Activated T-helper 1 cell treated with anti-CD3 and anti-CD28 coated beads, Interleukin-12 subunit alpha, Interleukin-12 subunit beta, Interleukin-2, Interleukin-4 antibody, amounts not matched to agents 30 ng/mL and 10 ng/mL and 1 ng/mL, durations not matched to agents 14 hours and 24 hours and 36 hours (primary cell): ENCODE results near the gene NANOS3. TPM values are rescaled to one million over a fixed set of nuclear protein-coding genes. Genes with fewer than 3 reads are reported as not detected.
A peak's percentile ranks its signal among the peaks of the same experiment; 100 is the strongest.

ENCODE experiments used
- DNase-seq: peaks from one replicate; pipeline ENCODE4 v3.0.0; 2021; ENCODE audit warnings: low spot score
- H3K27ac Mint-ChIP-seq: one replicate; pipeline ENCODE4 v1.8.0; 2021; ENCODE audit warnings: mild to moderate bottlenecking, mixed read lengths
- H3K27me3 Mint-ChIP-seq: one replicate; pipeline ENCODE4 v1.8.0; 2022; ENCODE audit warnings: mild to moderate bottlenecking, moderate library complexity, mixed read lengths; ENCODE audit not compliant: insufficient read depth
- H3K36me3 Mint-ChIP-seq: one replicate; pipeline ENCODE4 v1.8.0; 2021; ENCODE audit warnings: low read depth, mixed read lengths
- H3K4me1 Mint-ChIP-seq: one replicate; pipeline ENCODE4 v1.8.0; 2021; ENCODE audit warnings: low read depth, mixed read lengths
- H3K4me3 Mint-ChIP-seq: one replicate; pipeline ENCODE4 v1.8.0; 2021; ENCODE audit warnings: mild to moderate bottlenecking, moderate library complexity, mixed read lengths
- H3K9me3 Mint-ChIP-seq: one replicate; pipeline ENCODE4 v1.8.0; 2021; ENCODE audit warnings: mixed read lengths
- intact Hi-C: fragments of 100-400 bp; cut with micrococcal nuclease; formaldehyde crosslinking; loops from one replicate; pipeline ENCODE4 v1.15.1; 2024
- total RNA-seq: library from RNA; stranded (reverse); gene quantifications from 2 replicates; pipeline ENCODE4 v1.2.3, GENCODE V29; 2022

The NANOS3 gene
- total RNA-seq, 1 donor from 2014 or later = 3.1 TPM

DNA sequence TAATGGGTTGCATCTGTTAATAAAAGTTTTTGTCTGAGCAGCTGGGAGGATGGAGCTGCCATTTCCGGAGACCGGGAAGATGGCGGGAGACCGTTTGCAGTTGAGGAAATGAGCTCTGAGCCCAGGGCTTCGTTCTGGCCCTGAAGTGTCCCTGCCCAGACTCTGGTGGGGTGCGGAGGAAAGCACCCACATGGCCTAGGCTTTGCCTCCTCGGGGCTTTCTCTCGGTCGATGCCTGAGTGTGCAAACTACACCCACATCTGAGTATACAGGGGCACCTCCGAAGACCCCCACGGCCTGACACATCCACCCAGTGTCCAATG lies 15.6 kb upstream of the NANOS3 start:
- peaks cover 46% of the 10 kb centered on the region for H3K4me1 Mint-ChIP-seq
- H3K4me3 Mint-ChIP-seq = peak overlapping the region; percentile 96
- no peak for DNase-seq
- intact Hi-C loops = loop anchor here (1.0 to 5.0 kb wide), 3 partner anchors 11 to 584 kb away; no protein-coding TSS in a partner anchor
- H3K36me3 Mint-ChIP-seq = peaks cover 4% of the 10 kb centered on the region
- no peaks in the 10 kb centered on the region for H3K9me3 Mint-ChIP-seq
- H3K27ac Mint-ChIP-seq = peak overlapping the region; percentile 98
- H3K27me3 Mint-ChIP-seq = peaks cover 16% of the 10 kb centered on the region

DNA sequence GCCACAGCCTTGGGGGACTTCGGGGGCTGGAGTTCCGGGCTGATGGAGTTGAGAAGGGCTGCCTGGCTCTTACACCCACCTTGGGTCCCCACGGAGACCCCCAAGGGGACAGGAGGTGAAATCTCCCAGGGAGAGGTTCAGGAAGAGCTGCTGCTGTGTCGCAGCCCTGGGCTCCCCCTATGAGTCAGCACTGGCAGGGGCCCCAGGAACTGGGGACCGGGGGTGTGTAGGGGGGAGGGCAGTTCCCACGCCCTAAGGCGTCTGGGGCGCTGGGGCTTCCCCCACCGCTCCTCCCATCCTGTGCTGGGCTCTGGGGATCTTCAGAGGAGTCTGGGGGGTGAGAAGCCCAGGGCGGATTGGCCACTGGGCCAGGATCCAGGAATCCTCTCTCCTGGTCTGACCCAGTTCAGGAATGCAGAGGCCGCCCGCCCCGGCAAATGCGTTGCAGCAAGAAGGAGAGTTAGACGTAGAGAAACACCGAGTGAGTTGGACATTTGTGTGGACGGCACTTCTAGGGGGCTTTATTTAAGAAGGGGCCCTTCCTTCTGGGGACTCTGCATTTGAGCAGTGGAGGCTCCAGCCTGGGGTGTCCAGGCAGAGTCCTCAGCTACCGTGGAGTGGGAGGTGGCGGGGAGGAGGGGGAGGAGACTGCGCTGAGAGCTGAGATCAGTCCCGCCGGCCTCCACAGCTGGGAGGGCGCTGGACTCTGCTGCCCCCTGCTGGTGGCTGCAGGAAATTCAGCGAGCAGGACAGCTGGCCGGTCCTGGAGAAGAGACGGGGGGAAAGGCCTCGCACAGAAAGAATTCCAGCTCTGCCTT lies 15.0 kb upstream of the NANOS3 start:
- peak overlapping the region; percentile 96 for H3K4me3 Mint-ChIP-seq

DNA sequence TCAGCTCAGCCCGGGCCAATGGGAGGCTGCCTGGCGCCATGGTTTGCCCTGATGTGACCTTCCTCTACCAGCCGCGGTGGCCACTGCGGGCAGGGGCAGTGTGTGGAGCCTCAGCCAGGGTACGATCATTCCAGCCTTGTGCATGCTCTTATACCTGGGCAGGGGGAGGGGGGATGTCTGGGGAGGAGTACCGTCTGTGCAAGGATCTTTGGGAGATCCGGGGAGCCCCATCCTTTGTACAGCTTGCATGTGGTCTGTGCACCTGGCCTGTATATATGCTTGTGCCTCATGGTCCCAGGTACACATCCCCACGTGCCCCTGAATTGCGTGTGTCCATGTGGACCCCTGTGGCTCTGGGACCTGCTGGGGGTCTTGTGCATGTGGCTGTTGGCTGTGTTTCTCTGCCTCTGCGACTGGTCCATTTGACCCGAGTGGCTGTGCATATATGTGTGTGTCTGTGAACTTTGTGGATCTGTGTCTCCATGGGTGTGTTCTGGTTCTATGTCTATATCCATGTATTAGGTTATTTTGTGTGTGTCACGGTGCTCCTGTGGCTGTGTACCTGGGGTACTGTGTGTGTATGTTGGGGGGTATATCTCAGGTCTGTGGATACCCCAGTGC lies 12.8 kb upstream of the NANOS3 start:
- Mint-ChIP-seq H3K27me3 (peaks cover 28% of the 10 kb centered on the region), H3K27ac (peak overlapping the region; percentile 36), H3K9me3 (no peaks in the 10 kb centered on the region), H3K36me3 (peaks cover 5% of the 10 kb centered on the region), H3K4me3 (peak overlapping the region; percentile 81), H3K4me1 (peaks cover 49% of the 10 kb centered on the region)
- no peak for DNase-seq
- intact Hi-C loops = loop anchor here (5.0 kb wide), 2 partner anchors 132 to 587 kb away; no protein-coding TSS in a partner anchor

More for the DNA sequence above, 15.0 kb upstream of the NANOS3 start:
- DNase-seq = peak; percentile 82
- Mint-ChIP-seq H3K27me3 (peaks cover 22% of the 10 kb centered on the region), H3K36me3 (peaks cover 5% of the 10 kb centered on the region), H3K9me3 (no peaks in the 10 kb centered on the region), H3K4me1 (peaks cover 49% of the 10 kb centered on the region), H3K27ac (peak overlapping the region; percentile 98)
- intact Hi-C loops = loop anchor here (1.0 to 5.0 kb wide), 8 partner anchors 12 to 585 kb away; partner anchors contain the start of gene C19orf53

DNA sequence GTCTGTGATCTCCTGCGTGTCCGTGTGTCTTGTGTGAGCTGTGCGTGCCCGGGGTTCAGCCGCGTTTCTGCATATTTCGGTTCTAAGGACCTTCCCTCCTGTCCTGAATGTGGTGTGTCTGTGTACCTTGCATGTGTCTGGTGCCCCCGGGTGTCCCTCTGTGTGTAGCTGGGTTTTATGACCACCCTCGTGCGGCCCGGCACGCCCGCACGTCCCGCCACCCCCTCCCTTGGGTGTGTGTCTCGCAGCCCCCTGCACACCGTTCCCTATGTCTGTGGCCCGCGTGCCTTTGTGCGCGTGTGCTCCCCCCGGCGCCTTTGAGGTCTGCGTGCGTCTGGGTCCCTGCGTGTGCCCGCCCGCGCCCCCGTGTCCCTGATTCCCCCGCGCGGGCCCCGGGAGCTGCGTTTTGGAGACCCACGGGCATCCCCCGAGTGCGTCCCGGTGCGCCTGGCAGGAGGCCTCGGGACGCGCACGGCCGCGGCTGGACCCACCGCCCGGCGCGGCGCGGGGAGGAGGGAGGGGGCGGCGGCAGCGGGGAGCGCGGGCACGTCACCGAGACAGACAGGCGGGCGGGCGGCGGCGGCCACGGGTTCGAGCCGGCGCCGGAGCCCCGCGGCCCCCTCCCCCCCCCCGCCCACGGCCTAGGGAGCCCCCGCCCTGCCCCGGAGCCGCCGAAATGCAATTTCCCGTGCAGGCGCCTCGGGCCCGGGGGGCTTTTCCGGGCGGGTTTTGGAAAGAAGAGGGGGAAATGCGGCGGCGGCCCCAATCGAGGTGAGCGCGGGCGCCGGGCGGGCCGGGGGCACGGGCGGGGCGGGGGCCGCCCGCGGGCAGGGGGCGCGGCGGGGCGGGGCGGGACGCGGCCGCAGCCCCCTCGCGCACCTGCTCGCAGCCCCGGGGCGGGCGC lies 12.0 kb upstream of the NANOS3 start:
- Mint-ChIP-seq H3K9me3 (no peaks in the 10 kb centered on the region), H3K27ac (peak overlapping the region; percentile 33), H3K4me1 (peaks cover 42% of the 10 kb centered on the region), H3K27me3 (peaks cover 28% of the 10 kb centered on the region), H3K4me3 (peak overlapping the region; percentile 81), H3K36me3 (peaks cover 5% of the 10 kb centered on the region)
- no peak for DNase-seq
- intact Hi-C loops = loop anchor here (5.0 kb wide), 2 partner anchors 133 to 588 kb away; no protein-coding TSS in a partner anchor

DNA sequence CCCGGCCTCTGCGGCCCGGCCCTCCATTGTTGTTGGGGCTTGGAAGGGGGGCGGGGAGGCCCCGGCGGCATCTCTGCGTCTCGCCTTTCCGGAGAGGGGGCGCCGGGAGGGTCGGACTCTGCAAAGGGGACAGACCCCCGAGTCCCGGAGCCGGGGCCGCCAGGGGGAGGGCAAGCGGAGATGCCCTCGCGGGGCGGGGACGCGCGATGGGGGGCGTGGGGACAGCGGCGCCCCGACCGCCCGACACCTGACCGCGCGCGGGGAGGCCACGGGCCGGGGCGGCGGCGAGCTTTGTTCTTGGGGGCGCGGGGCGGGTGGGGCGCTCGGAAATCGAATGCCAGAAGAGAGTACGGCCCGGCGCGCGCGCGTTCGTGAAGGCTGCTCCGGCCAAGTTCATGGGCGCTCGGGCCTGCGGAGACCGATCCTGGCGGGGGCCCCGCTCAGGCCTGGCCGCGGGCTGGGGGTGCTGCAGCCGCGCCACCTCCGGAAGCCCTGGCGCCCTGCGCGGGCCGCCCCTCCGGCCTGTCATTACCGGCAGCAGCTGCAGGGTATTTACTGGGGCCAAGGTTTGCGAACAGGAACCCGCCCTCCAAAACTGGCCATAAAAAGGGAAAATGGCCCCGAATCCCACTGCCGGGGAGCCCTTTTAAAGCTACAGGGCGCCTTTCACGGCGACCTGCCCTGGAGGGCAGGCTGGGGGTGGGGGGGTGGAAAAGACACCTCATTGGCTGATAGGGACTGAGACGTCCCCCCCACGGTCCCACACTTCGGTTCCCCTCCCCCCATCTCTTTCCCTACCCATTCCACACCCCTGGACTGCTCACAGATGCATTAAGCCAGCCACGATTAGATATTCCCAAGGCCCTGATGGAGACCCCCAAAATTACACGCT lies 11.1 kb upstream of the NANOS3 start:
- H3K4me3 Mint-ChIP-seq = peak overlapping the region; percentile 83
- intact Hi-C loops = no loop called here
- H3K36me3 Mint-ChIP-seq = peaks cover 5% of the 10 kb centered on the region
- H3K27ac Mint-ChIP-seq = no peak overlapping the region
- H3K9me3 Mint-ChIP-seq = no peaks in the 10 kb centered on the region
- DNase-seq = no peak
- H3K4me1 Mint-ChIP-seq = peaks cover 39% of the 10 kb centered on the region
- peaks cover 28% of the 10 kb centered on the region for H3K27me3 Mint-ChIP-seq

DNA sequence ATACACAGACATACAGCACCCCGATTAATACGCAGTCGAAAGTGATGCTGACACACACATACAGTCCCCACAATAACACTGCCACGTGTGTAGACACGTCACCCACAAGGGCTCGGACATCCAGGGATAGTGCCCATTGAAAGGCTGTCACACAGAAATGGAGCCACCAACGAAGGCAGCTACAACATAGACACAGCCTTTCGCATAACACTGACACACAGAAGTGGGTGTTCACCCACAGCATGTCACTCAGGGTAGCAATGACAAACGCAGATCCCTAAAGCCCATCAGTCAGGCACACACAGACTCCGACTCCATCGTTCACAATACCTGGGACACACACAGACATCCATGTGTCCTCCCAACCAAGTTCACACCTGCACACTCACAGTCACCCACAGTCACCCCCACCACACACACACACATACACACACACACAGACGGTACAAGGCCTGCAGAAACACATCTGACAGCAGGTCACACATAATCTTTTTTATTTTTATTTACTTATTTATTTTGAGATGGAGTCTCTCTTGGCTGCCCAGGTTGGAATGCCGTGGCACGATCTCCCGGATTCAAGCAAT lies 10.4 kb upstream of the NANOS3 start:
- Mint-ChIP-seq H3K36me3 (peaks cover 5% of the 10 kb centered on the region), H3K27ac (no peak overlapping the region), H3K27me3 (peaks cover 34% of the 10 kb centered on the region), H3K4me1 (peaks cover 37% of the 10 kb centered on the region), H3K9me3 (no peaks in the 10 kb centered on the region), H3K4me3 (peak overlapping the region; percentile 83)
- DNase-seq = no peak
- intact Hi-C loops = no loop called here

DNA sequence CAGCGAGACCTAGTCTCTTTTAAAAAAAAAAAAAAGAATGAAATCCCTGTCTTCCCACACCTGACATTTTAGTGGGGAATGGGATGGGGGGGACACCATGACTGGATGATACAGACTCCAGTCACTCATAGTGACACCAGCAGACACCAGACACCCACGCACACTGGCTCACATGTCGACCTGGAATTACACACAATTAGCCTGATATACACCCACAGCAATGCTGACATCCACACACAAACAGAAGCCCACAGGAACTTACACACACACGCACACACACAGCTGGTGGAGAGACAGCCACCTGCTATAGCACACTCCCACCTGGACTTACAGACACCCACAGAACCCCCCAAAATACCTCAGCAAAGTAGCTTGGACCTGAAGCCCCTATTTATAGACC lies 8.3 kb upstream of the NANOS3 start:
- Mint-ChIP-seq H3K36me3 (peaks cover 5% of the 10 kb centered on the region), H3K4me1 (peaks cover 21% of the 10 kb centered on the region)
- intact Hi-C loops = no loop called here

DNA sequence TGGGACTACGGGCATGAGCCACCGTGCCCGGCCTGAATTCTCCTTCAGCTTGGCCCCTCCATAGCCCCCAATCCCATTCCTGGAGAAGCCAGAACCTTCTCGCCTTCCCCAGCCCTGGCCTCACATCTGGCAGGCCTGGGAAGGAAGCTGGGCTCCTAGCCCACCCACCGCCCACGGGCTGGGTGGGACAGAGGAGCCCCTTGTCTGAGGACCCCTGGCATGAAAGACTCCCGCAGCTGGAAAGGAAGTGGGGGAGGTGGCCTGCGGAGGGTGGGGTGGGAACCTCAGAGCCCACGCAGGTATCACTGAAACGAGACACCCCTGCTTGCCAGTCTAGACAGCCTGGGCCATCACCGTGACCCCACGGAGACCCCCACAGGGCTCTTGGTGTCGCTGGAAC lies 7.7 kb upstream of the NANOS3 start:
- no peaks in the 10 kb centered on the region for H3K9me3 Mint-ChIP-seq
- intact Hi-C loops = no loop called here
- H3K36me3 Mint-ChIP-seq = peaks cover 4% of the 10 kb centered on the region
- no peak for DNase-seq
- peaks cover 41% of the 10 kb centered on the region for H3K27me3 Mint-ChIP-seq
- no peak overlapping the region for H3K4me3 Mint-ChIP-seq
- no peak overlapping the region for H3K27ac Mint-ChIP-seq
- peaks cover 16% of the 10 kb centered on the region for H3K4me1 Mint-ChIP-seq

More for the DNA sequence above, 8.3 kb upstream of the NANOS3 start:
- DNase-seq = no peak
- Mint-ChIP-seq H3K27me3 (peaks cover 43% of the 10 kb centered on the region), H3K4me3 (no peak overlapping the region), H3K9me3 (no peaks in the 10 kb centered on the region), H3K27ac (no peak overlapping the region)

DNA sequence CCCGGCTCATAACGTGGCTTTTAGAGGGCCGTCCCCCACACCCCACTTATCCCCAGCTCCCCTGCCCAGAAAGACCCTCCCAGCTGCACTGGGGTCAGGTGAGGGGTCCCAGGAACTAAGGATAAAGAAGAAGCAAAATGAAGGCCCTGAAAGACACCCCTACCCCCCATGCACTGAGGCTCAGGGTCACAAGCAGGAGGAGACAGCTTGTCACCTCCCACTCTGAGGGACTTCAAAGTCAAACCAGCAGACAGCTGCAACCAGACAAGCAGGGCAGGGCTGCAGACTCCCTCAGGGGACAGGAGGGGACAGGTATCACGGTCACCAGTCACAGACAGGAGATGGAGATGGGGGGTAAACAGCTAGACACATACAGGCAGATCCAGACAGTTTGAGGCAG lies 6.1 kb upstream of the NANOS3 start:
- intact Hi-C loops = no loop called here
- peaks cover 11% of the 10 kb centered on the region for H3K4me1 Mint-ChIP-seq
- H3K27me3 Mint-ChIP-seq = peaks cover 44% of the 10 kb centered on the region
- DNase-seq = no peak
- H3K27ac Mint-ChIP-seq = no peak overlapping the region
- no peaks in the 10 kb centered on the region for H3K9me3 Mint-ChIP-seq
- H3K4me3 Mint-ChIP-seq = peak overlapping the region; percentile 53
- peaks cover 1% of the 10 kb centered on the region for H3K36me3 Mint-ChIP-seq

DNA sequence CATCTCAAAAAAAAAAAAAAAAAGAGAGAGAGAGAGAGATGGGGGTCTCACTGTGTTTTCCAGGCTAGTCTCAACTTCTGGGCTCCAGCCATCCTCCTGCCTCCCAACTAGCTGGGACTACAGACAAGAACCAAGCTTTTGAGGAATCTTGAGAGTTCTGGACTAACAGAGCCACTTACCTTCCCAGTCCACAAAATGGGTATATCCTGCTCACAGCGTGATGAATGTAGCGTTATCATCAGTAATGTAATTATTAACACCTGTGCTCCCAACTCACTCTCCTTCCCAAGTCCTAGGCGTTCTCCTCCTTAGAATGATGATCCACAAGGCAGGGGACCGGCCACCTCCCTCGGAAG lies 4.6 kb upstream of the NANOS3 start:
- H3K4me1 Mint-ChIP-seq = peaks cover 4% of the 10 kb centered on the region
- no peak overlapping the region for H3K27ac Mint-ChIP-seq
- intact Hi-C loops = no loop called here
- H3K9me3 Mint-ChIP-seq = no peaks in the 10 kb centered on the region
- no peaks in the 10 kb centered on the region for H3K36me3 Mint-ChIP-seq
- DNase-seq = no peak
- peaks cover 34% of the 10 kb centered on the region for H3K27me3 Mint-ChIP-seq
- peak overlapping the region; percentile 67 for H3K4me3 Mint-ChIP-seq

DNA sequence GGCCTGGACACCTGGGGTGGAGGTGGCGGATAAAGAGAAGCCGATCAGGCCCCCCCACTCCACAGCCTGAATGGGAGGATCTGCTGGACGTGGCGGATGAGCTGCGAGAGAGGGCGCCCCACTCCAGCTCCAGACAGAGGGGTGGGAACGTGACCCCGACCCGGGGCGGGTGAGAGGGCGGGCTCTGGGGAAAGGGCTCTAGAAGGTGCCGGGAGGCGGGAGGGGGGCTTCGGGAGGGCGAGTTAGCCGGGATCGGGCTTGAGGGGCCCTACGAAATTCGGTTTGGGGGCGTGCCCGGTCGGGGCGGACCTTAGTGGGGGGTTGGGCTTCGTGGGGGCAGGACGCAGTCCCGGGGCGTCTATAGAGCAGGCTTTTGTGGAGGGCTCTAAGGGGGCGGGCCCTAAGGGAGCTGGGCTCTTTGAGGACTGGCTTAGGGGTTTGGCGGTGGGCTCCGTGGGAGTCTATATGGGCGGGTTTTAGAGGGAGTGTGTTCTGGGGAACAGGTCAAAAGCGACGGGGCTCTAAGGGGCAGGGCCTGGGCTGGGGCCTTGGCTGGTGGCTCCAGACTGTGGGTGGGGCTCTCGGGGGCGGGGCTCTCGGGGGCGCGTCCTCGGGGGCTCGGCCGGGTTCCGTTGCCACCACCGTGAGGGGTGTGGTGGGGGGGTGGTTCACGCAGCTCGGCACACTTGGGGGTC lies 4.1 kb upstream of the NANOS3 start:
- Mint-ChIP-seq H3K27me3 (peaks cover 29% of the 10 kb centered on the region), H3K4me1 (peaks cover 4% of the 10 kb centered on the region)
- intact Hi-C loops = no loop called here

More for the DNA sequence above, 4.1 kb upstream of the NANOS3 start:
- H3K36me3 Mint-ChIP-seq = no peaks in the 10 kb centered on the region
- peak overlapping the region; percentile 67 for H3K4me3 Mint-ChIP-seq
- H3K9me3 Mint-ChIP-seq = no peaks in the 10 kb centered on the region
- H3K27ac Mint-ChIP-seq = no peak overlapping the region
- peak; percentile 33 for DNase-seq
